GM21576 (cell line): ENCODE measurements around the gene UBE4B.

Experiments used
- ATAC-seq: cut with Tn5 transposase; IDR thresholded peaks from one replicate; pipeline ENCODE4 v1.9.1; 2021; ENCODE audit warnings: mild to moderate bottlenecking, moderate library complexity; ENCODE audit not compliant: unreplicated experiment

UBE4B gene

GRCh38 chr1:10108948-10109708, 76.4 kb downstream of the UBE4B start:
- no peak for ATAC-seq

GRCh38 chr1:10113501-10113900, 80.7 kb downstream of the UBE4B start:
- no peak for ATAC-seq

GRCh38 chr1:10114746-10115145, 82.0 kb downstream of the UBE4B start:
- ATAC-seq: no peak

GRCh38 chr1:10117132-10117531, 84.4 kb downstream of the UBE4B start:
- ATAC-seq: no peak

GRCh38 chr1:10117865-10118264, 85.1 kb downstream of the UBE4B start:
- ATAC-seq: no peak

GRCh38 chr1:10121688-10122087, 88.9 kb downstream of the UBE4B start:
- ATAC-seq: no peak

GRCh38 chr1:10122926-10123325, 90.2 kb downstream of the UBE4B start:
- ATAC-seq: no peak

- ATAC-seq: no peak
Measured at GRCh38 chr1:10128101-10128765, 95.5 kb downstream of the UBE4B start.

GRCh38 chr1:10132316-10132715, 99.6 kb downstream of the UBE4B start:
- no peak for ATAC-seq

GRCh38 chr1:10132852-10133251, 100.1 kb downstream of the UBE4B start:
- no peak for ATAC-seq

GRCh38 chr1:10140981-10141380, 108.2 kb downstream of the UBE4B start:
- no peak for ATAC-seq

GRCh38 chr1:10143961-10144485, 111.3 kb downstream of the UBE4B start:
- ATAC-seq: no peak

GRCh38 chr1:10146391-10146790, 113.6 kb downstream of the UBE4B start:
- ATAC-seq: no peak

GRCh38 chr1:10149231-10149630, 116.5 kb downstream of the UBE4B start:
- no peak for ATAC-seq

GRCh38 chr1:10152709-10153284, 120.0 kb downstream of the UBE4B start:
- no peak for ATAC-seq

- ATAC-seq: no peak
Measured at GRCh38 chr1:10155087-10155712, 122.4 kb downstream of the UBE4B start.

- ATAC-seq: no peak
Measured at GRCh38 chr1:10160173-10160572, 127.4 kb downstream of the UBE4B start.

GRCh38 chr1:10160907-10161490, 128.2 kb downstream of the UBE4B start:
- no peak for ATAC-seq

- no peak for ATAC-seq
Measured at GRCh38 chr1:10161541-10162290, 129.0 kb downstream of the UBE4B start.

GRCh38 chr1:10168912-10169514, 136.3 kb downstream of the UBE4B start:
- ATAC-seq: no peak
